Neural cell (in vitro differentiated cells): Measurements from ENCODE around the gene KLHL10.
"Not testable (repeated sequence)": the region's sequence is repeated elsewhere in the genome, so short reads cannot be mapped to it uniquely, and the experiment has no call there.

ENCODE experiments used
- EP300 ChIP-seq: fragments of 450-650 bp; conservative IDR thresholded peaks from 2 replicates; pipeline ENCODE4 v1.6.1; 2014; ENCODE audit warnings: antibody characterized with exemption, mild to moderate bottlenecking, moderate library complexity; ENCODE audit not compliant: poor library complexity, severe bottlenecking
- EZH2 ChIP-seq: fragments of 200-600, 300-800 bp; shearing (Covaris generic), sonication (generic); IDR thresholded peaks from 2 replicates; pipeline ENCODE4 v1.6.1; 2014; ENCODE audit warnings: antibody characterized with exemption, low read length, borderline replicate concordance, mild to moderate bottlenecking; ENCODE audit not compliant: insufficient read depth, poor library complexity, severe bottlenecking
- MXI1 ChIP-seq: fragments of 450-650 bp; conservative IDR thresholded peaks from 2 replicates; pipeline ENCODE4 v1.6.1; 2014; ENCODE audit warnings: antibody characterized with exemption, mild to moderate bottlenecking; ENCODE audit not compliant: poor library complexity, severe bottlenecking
- POLR2AphosphoS5 ChIP-seq: IDR thresholded peaks from 2 replicates; pipeline ENCODE4 v1.6.1; 2012
- RAD21 ChIP-seq: fragments of 450-650 bp; conservative IDR thresholded peaks from 2 replicates; pipeline ENCODE4 v1.6.1; 2014; ENCODE audit warnings: antibody characterized with exemption, mild to moderate bottlenecking, moderate library complexity
- SMC3 ChIP-seq: fragments of 450-650 bp; conservative IDR thresholded peaks from 2 replicates; pipeline ENCODE4 v1.6.1; 2014; ENCODE audit warnings: antibody characterized with exemption, mild to moderate bottlenecking, moderate library complexity; ENCODE audit not compliant: poor library complexity
- TAF1 ChIP-seq: IDR thresholded peaks from 2 replicates; pipeline ENCODE4 v1.6.1; 2012; ENCODE audit warnings: low read depth
- TF ChIP-seq, protein P1 (sequence below): fragments of 450-650 bp; IDR thresholded peaks from 2 replicates; pipeline ENCODE4 v1.5.1; 2014; ENCODE audit warnings: antibody characterized with exemption, mild to moderate bottlenecking, moderate library complexity; ENCODE audit not compliant: poor library complexity, severe bottlenecking
- TF ChIP-seq, protein P2 (sequence below): IDR thresholded peaks from 2 replicates; pipeline ENCODE4 v1.6.1; 2012; ENCODE audit warnings: borderline replicate concordance

- TF ChIP-seq, protein P1, sequence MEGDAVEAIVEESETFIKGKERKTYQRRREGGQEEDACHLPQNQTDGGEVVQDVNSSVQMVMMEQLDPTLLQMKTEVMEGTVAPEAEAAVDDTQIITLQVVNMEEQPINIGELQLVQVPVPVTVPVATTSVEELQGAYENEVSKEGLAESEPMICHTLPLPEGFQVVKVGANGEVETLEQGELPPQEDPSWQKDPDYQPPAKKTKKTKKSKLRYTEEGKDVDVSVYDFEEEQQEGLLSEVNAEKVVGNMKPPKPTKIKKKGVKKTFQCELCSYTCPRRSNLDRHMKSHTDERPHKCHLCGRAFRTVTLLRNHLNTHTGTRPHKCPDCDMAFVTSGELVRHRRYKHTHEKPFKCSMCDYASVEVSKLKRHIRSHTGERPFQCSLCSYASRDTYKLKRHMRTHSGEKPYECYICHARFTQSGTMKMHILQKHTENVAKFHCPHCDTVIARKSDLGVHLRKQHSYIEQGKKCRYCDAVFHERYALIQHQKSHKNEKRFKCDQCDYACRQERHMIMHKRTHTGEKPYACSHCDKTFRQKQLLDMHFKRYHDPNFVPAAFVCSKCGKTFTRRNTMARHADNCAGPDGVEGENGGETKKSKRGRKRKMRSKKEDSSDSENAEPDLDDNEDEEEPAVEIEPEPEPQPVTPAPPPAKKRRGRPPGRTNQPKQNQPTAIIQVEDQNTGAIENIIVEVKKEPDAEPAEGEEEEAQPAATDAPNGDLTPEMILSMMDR: not testable (repeated sequence)
- TF ChIP-seq EP300, TAF1, POLR2AphosphoS5, SMC3, MXI1, RAD21, EZH2: not testable (repeated sequence)
- TF ChIP-seq, protein P2, sequence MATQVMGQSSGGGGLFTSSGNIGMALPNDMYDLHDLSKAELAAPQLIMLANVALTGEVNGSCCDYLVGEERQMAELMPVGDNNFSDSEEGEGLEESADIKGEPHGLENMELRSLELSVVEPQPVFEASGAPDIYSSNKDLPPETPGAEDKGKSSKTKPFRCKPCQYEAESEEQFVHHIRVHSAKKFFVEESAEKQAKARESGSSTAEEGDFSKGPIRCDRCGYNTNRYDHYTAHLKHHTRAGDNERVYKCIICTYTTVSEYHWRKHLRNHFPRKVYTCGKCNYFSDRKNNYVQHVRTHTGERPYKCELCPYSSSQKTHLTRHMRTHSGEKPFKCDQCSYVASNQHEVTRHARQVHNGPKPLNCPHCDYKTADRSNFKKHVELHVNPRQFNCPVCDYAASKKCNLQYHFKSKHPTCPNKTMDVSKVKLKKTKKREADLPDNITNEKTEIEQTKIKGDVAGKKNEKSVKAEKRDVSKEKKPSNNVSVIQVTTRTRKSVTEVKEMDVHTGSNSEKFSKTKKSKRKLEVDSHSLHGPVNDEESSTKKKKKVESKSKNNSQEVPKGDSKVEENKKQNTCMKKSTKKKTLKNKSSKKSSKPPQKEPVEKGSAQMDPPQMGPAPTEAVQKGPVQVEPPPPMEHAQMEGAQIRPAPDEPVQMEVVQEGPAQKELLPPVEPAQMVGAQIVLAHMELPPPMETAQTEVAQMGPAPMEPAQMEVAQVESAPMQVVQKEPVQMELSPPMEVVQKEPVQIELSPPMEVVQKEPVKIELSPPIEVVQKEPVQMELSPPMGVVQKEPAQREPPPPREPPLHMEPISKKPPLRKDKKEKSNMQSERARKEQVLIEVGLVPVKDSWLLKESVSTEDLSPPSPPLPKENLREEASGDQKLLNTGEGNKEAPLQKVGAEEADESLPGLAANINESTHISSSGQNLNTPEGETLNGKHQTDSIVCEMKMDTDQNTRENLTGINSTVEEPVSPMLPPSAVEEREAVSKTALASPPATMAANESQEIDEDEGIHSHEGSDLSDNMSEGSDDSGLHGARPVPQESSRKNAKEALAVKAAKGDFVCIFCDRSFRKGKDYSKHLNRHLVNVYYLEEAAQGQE: not testable (repeated sequence)
These were observed 3.2 kb downstream of the KLHL10 start for GRCh38 chr17:41840781-41841180.
